Measurements from ENCODE around the gene AMOT. TPM values are rescaled to one million over a fixed set of nuclear protein-coding genes. Genes with fewer than 3 reads are reported as not detected.

AMOT gene
- polyA plus RNA-seq, 1 donor from 2014 or later, result 2.8 TPM

DNA sequence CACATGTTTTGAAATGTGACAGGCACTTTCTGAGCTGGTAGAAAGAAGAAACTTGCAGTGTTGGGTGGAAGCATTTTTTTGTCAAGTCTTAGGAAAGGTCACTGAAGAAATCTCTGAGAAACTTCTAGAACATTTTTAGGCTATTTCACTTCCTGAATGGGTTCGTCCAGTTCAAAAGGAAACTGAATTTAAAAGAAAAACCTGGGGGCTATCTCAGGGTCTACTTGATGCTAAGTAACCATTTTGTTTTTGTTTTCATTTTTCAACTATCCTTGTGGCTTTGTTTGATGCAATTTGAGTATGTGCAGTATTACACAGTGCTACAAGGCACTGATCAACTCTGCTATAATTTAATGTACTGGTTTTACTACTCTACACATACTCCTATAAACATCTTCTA lies 34.0 kb upstream of the AMOT start:
- Histone ChIP-seq H3K79me2 (replicated peaks; ENCODE audit: insufficient read depth, low read length) (no peaks in the 10 kb centered on the region), H3F3A (ENCODE audit: insufficient read depth, low read length, poor library complexity, severe bottlenecking) (no peaks in the 10 kb centered on the region), H3K27ac (ENCODE audit: low read length) (no peak overlapping the region), H2AFZ (ENCODE audit: low read depth, low read length) (no peak overlapping the region), H3K9me3 (ENCODE audit: low read length) (no peaks in the 10 kb centered on the region), H4K20me1 (ENCODE audit: insufficient read depth) (no peaks in the 10 kb centered on the region), H3K27me3 (ENCODE audit: insufficient read depth, low read depth, low read length) (no peaks in the 10 kb centered on the region), H3K4me3 (ENCODE audit: low read length) (no peak overlapping the region), H3K36me3 (ENCODE audit: insufficient read depth, low read length) (no peaks in the 10 kb centered on the region), H3K9me2 (ENCODE audit: insufficient read depth, low read length) (no peaks in the 10 kb centered on the region), H3K9ac (ENCODE audit: low read length) (no peak overlapping the region), H3K4me2 (ENCODE audit: low read length) (no peak overlapping the region)
- TF ChIP-seq, protein P1, sequence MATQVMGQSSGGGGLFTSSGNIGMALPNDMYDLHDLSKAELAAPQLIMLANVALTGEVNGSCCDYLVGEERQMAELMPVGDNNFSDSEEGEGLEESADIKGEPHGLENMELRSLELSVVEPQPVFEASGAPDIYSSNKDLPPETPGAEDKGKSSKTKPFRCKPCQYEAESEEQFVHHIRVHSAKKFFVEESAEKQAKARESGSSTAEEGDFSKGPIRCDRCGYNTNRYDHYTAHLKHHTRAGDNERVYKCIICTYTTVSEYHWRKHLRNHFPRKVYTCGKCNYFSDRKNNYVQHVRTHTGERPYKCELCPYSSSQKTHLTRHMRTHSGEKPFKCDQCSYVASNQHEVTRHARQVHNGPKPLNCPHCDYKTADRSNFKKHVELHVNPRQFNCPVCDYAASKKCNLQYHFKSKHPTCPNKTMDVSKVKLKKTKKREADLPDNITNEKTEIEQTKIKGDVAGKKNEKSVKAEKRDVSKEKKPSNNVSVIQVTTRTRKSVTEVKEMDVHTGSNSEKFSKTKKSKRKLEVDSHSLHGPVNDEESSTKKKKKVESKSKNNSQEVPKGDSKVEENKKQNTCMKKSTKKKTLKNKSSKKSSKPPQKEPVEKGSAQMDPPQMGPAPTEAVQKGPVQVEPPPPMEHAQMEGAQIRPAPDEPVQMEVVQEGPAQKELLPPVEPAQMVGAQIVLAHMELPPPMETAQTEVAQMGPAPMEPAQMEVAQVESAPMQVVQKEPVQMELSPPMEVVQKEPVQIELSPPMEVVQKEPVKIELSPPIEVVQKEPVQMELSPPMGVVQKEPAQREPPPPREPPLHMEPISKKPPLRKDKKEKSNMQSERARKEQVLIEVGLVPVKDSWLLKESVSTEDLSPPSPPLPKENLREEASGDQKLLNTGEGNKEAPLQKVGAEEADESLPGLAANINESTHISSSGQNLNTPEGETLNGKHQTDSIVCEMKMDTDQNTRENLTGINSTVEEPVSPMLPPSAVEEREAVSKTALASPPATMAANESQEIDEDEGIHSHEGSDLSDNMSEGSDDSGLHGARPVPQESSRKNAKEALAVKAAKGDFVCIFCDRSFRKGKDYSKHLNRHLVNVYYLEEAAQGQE (IDR thresholded peaks at IDR 0.05; ENCODE audit: borderline replicate concordance), result no peak
- no peak for TF ChIP-seq EZH2 (IDR thresholded peaks at IDR 0.05; ENCODE audit: borderline replicate concordance, insufficient read depth, low read length, poor library complexity, severe bottlenecking)
- TF ChIP-seq POLR2AphosphoS5 (IDR thresholded peaks at IDR 0.05), result no peak
- TF ChIP-seq TAF1 (IDR thresholded peaks at IDR 0.05; ENCODE audit: low read depth), result no peak
- TF ChIP-seq EP300 (conservative IDR thresholded peaks at IDR 0.05; ENCODE audit: poor library complexity, severe bottlenecking), result no peak
- no peak for TF ChIP-seq RAD21 (conservative IDR thresholded peaks at IDR 0.05)
- TF ChIP-seq, protein P2, sequence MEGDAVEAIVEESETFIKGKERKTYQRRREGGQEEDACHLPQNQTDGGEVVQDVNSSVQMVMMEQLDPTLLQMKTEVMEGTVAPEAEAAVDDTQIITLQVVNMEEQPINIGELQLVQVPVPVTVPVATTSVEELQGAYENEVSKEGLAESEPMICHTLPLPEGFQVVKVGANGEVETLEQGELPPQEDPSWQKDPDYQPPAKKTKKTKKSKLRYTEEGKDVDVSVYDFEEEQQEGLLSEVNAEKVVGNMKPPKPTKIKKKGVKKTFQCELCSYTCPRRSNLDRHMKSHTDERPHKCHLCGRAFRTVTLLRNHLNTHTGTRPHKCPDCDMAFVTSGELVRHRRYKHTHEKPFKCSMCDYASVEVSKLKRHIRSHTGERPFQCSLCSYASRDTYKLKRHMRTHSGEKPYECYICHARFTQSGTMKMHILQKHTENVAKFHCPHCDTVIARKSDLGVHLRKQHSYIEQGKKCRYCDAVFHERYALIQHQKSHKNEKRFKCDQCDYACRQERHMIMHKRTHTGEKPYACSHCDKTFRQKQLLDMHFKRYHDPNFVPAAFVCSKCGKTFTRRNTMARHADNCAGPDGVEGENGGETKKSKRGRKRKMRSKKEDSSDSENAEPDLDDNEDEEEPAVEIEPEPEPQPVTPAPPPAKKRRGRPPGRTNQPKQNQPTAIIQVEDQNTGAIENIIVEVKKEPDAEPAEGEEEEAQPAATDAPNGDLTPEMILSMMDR (IDR thresholded peaks at IDR 0.05; ENCODE audit: poor library complexity, severe bottlenecking), result no peak
- no peak for TF ChIP-seq MXI1 (conservative IDR thresholded peaks at IDR 0.05; ENCODE audit: poor library complexity, severe bottlenecking)
- no peak for TF ChIP-seq SMC3 (conservative IDR thresholded peaks at IDR 0.05; ENCODE audit: poor library complexity)

DNA sequence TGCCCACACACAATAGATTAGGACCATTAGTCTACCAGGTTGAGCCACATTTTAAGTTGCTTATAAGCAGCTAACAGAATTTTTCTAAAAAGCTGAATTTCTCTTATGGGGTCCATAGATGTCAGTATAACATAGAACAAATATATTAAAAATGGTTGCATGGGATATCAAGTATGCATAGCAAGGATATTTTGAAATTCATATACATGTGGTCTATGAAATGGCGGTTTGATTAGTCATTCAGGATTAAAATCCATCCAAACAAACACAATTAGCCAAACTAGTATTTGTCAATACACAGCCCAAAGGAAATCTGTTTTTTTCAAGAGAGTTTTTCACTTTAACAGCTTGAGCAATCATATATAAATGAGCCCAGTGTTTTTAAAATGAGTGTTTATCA lies 33.5 kb upstream of the AMOT start:
- H4K20me1 ChIP-seq (ENCODE audit: insufficient read depth), result no peaks in the 10 kb centered on the region
- no peak overlapping the region for H3K9ac ChIP-seq (ENCODE audit: low read length)
- H2AFZ ChIP-seq (ENCODE audit: low read depth, low read length), result no peak overlapping the region
- H3K9me2 ChIP-seq (ENCODE audit: insufficient read depth, low read length), result no peaks in the 10 kb centered on the region
- H3K9me3 ChIP-seq (ENCODE audit: low read length), result no peaks in the 10 kb centered on the region
- H3K4me3 ChIP-seq (ENCODE audit: low read length), result no peak overlapping the region
- H3K36me3 ChIP-seq (ENCODE audit: insufficient read depth, low read length), result no peaks in the 10 kb centered on the region
- no peaks in the 10 kb centered on the region for H3K79me2 ChIP-seq (replicated peaks; ENCODE audit: insufficient read depth, low read length)
- H3K27me3 ChIP-seq (ENCODE audit: insufficient read depth, low read depth, low read length), result no peaks in the 10 kb centered on the region
- TF ChIP-seq, protein P2 (IDR thresholded peaks at IDR 0.05; ENCODE audit: poor library complexity, severe bottlenecking), result peak; percentile 61
- TF ChIP-seq RAD21 (conservative IDR thresholded peaks at IDR 0.05), result peak; percentile 71
- TF ChIP-seq EP300 (conservative IDR thresholded peaks at IDR 0.05; ENCODE audit: poor library complexity, severe bottlenecking), result no peak
- TF ChIP-seq SMC3 (conservative IDR thresholded peaks at IDR 0.05; ENCODE audit: poor library complexity), result peak; percentile 52
- TF ChIP-seq TAF1 (IDR thresholded peaks at IDR 0.05; ENCODE audit: low read depth), result no peak
- no peak for TF ChIP-seq POLR2AphosphoS5 (IDR thresholded peaks at IDR 0.05)
- TF ChIP-seq MXI1 (conservative IDR thresholded peaks at IDR 0.05; ENCODE audit: poor library complexity, severe bottlenecking), result no peak
- H3K4me2 ChIP-seq (ENCODE audit: low read length), result no peak overlapping the region
- no peak overlapping the region for H3K27ac ChIP-seq (ENCODE audit: low read length)
- no peaks in the 10 kb centered on the region for H3F3A ChIP-seq (ENCODE audit: insufficient read depth, low read length, poor library complexity, severe bottlenecking)

Measured in neural cell (in vitro differentiated cells).